NCI-H187 treated with DMSO at 0.1 percent for 48 hours (cell line): Measurements from ENCODE around the gene RNF212B.
"Not testable (repeated sequence)": the region's sequence is repeated elsewhere in the genome, so short reads cannot be mapped to it uniquely, and the experiment has no call there.

Source experiments
- DNase-seq: peaks from one replicate; lab custom pipeline; 2025; lab: John Stamatoyannopoulos, UW

Gene RNF212B

GRCh38 chr14:23243066-23243465, 5.3 kb downstream of the RNF212B start:
- DNase-seq = no peak

- DNase-seq = no peak
Observed at GRCh38 chr14:23245282-23245681, 7.5 kb downstream of the RNF212B start.

- DNase-seq = no peak
Observed at GRCh38 chr14:23248601-23249000, 10.9 kb downstream of the RNF212B start.

- no peak for DNase-seq
Observed at GRCh38 chr14:23249824-23250223, 12.1 kb downstream of the RNF212B start.

GRCh38 chr14:23252006-23252405, 14.3 kb downstream of the RNF212B start:
- DNase-seq = no peak

- no peak for DNase-seq
Observed at GRCh38 chr14:23252420-23253333, 14.9 kb downstream of the RNF212B start.

GRCh38 chr14:23258256-23258655, 20.5 kb downstream of the RNF212B start:
- no peak for DNase-seq

GRCh38 chr14:23259426-23259825, 21.7 kb downstream of the RNF212B start:
- DNase-seq = no peak

- not testable (repeated sequence) for DNase-seq
Observed at GRCh38 chr14:23260849-23261248, 23.1 kb downstream of the RNF212B start.

GRCh38 chr14:23269193-23269592, 31.5 kb downstream of the RNF212B start:
- DNase-seq = no peak

- no peak for DNase-seq
Observed at GRCh38 chr14:23275412-23275811, 37.7 kb downstream of the RNF212B start.

GRCh38 chr14:23277189-23277588, 39.5 kb downstream of the RNF212B start:
- no peak for DNase-seq

- not testable (repeated sequence) for DNase-seq
Observed at GRCh38 chr14:23277928-23278327, 40.2 kb downstream of the RNF212B start.

GRCh38 chr14:23281247-23281646, 43.5 kb downstream of the RNF212B start:
- DNase-seq = no peak

GRCh38 chr14:23284654-23285529, 47.2 kb downstream of the RNF212B start:
- no peak for DNase-seq

- DNase-seq = no peak
Observed at GRCh38 chr14:23285530-23286019, 47.8 kb downstream of the RNF212B start.

- DNase-seq = peak; percentile 89
Observed at GRCh38 chr14:23286020-23286901, 48.5 kb downstream of the RNF212B start, which contains the start of gene HOMEZ. Gene HOMEZ (minus strand): TSS chr14:23286132. CDS start chr14:23285952, 180 bp downstream.

GRCh38 chr14:23286902-23287479, 49.3 kb downstream of the RNF212B start:
- no peak for DNase-seq

- DNase-seq = no peak
Observed at GRCh38 chr14:23294734-23295561, 57.2 kb downstream of the RNF212B start.
